ENCODE data around the gene PHPT1.
A peak's percentile ranks its signal among the peaks of the same experiment; 100 is the strongest.
"Not testable (repeated sequence)": the region's sequence is repeated elsewhere in the genome, so short reads cannot be mapped to it uniquely, and the experiment has no call there.

Gene PHPT1

DNA sequence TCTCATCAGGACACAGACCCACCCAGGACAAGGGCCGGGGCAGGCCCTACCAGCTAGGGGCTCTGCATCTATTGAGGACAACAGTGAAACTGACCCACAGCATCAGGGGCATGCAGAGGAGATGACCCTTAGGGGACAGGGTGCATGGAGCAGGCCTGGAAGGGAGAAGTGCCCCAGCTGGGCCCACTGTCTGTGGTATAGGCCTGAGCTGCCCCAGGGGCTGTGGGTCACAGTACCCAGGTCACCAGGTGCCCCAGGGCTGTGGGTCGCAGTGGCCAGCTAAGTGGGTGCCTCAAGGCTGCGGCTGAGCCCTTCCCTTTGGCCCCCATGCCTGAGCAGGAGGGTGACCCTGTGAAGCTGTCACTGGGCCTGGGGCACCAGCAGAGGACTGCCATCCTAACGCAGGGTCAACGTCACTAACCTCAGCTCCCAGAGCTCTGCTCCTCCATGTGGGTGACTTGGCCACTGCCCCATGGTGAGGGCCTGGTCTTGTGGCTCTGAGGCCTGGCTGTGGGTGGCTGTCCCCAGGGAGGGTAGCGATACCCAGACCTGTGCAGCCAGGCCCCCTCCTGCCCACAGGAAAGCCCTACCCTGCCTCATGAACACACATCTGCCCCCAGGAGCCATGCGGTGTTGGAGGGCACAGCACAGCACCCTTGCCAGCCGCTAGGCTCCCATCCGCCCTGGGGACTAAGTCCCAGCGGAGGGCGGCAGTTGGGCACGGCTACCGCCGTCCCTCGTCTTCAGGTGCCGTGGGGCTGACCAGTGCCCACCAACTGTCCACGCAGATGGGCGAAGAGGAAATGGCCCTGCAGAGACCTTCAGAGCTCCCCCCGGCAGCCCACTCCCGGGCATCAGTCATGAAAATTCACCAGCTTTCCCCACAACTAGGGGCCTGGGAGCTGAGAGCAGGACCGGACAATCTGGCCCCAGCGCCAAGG is 12.0 kb downstream of the PHPT1 start:
- no peak for DNase-seq (ENCODE audit: low read depth)

DNA sequence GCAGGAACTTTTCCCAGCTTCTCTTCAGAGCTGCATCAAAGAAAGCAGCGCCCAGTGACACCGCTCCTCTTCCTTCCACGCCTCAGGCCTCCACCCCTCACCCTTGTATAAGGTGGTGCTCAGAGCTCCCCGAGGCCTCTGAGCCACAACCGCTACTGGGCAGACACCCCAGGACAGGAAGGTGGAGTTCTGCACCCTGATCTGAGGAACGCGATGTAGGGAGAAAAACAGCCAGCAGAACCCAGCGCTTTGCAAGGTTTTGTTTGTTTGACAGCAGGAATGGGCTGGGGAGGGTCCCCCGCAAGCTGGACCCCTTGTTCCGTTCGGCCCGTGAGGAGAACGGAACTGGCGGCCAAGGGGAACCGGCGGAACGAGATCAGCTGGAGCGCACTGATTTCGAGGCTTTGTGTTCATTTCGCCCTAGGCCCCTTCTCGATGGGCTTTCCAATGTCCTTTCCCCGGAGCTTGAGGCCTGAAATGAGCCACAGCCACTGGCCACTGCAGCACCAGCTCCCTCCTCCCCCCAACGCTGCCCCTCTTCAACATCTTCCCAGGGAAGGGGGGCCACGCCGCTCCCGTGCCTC is 12.8 kb downstream of the PHPT1 start:
- no peak for DNase-seq (ENCODE audit: low read depth)

DNA sequence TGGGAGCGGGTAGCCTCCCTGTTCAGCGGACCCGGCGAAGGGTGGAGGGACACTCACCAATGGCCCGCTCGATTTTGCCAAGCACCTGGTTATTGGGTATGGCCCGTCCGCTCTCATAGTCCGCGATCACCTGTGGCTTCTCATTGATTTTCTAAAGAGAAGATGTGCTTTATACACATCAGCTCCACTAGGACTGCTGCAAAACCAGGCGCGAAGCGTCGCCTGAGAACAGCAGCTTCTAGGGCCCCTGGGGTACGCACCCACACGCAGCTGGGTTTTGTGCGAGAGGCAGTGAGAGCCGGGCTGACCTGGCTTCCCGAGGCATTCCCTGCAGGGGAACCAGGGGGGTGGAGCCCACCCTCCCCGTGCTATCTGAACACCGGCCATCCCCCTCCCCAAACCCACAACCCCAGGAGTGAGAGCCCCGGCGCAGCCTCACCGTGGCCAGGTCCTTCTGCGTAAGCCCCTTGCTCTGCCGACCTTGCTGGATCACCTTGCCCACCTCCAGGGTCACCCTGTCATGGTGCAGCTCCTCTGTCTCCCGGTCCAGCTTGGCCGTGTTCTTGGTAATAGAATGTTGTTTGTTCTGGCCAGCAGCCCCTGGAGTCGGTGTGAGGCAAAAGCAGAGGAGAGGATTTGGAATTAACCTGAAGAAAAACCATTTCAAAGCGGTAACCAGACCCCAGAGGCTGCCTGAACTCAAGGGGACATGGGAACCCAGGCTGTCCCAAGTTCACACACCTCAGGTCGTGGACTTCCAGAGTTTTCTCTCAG is 13.8 kb downstream of the PHPT1 start:
- DNase-seq (ENCODE audit: low read depth): no peak

DNA sequence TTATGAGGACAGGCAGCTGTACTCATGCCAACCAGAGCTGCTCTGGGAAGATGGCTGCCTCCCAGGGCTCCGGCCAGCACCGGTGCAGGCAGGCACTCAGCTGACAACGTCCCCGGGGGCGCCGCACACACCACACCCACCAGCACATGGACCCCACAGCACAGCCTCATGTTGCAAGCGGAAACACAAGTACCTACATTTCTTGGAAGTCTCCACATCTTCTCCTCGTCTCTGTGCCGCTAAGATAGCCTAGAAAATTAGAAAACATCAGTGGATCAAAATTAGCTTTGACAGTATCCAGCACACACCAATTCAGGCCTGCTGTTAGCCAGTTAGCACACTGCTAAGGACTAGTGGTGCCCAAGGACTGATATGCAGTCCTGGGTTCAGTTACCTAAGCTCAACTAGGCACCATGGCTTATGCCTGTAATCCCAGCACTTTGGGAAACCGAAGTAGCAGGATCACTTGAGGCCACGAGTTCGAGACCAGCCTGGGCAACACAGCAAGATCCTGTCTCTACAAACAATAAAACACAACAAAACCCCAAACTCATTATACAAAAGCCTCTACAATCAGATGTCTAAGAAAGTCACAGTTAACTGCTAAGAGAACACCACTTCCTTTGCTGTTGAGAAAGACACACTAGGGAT is 14.5 kb downstream of the PHPT1 start:
- no peak for DNase-seq (ENCODE audit: low read depth)

DNA sequence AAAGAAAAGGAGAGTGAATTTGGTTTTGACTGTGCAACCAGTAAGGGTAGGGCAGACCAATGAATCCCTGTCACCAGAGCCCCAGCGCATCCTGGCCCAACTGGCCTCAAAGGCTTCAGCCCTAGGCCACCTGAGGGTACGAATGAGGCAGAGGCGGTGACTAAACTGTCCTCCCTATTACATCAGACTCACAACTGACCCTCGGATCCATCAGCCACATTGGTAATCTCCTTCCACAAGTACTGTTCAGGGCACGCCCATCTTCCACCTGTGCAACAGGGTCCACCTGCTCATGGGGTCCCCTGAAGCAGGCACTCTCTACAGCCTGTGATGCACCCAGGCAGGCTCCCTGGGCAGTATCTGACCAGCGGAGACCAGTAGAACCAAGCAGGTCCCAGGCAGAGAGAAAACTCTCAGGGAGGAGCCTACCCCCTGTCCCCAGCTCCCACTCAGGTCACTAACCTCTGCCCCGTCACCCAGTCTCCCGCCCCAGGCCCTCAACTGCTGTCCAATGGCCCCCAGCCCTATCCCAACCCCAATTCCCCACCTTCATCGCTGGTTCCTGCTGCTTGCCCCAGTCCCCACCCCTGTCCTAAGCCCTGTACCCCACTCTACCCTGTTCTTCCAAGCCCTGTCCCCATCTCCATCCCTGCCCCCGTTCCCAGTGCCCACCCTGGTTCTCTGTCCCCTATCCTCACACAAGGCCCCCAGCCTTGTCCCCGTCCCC is 16.0 kb downstream of the PHPT1 start:
- DNase-seq (ENCODE audit: low read depth): no peak

DNA sequence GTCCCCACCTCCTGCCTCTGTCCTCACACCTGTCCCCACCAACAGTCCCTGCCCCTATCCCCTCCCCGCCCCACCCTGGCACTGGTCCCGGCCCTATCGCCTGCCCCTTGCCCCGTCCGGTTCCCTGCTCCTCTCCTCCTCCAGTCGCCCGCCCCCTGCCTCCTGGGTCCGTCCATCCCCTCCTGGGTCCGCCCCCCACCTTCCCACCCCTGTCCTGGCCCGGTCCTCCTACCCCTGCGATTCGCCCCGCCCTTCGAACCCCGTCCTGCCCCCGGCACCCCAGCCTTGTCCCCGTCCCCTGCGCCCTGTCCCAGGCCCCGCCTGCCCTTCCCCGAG is 16.5 kb downstream of the PHPT1 start:
- DNase-seq (ENCODE audit: low read depth): no peak

DNA sequence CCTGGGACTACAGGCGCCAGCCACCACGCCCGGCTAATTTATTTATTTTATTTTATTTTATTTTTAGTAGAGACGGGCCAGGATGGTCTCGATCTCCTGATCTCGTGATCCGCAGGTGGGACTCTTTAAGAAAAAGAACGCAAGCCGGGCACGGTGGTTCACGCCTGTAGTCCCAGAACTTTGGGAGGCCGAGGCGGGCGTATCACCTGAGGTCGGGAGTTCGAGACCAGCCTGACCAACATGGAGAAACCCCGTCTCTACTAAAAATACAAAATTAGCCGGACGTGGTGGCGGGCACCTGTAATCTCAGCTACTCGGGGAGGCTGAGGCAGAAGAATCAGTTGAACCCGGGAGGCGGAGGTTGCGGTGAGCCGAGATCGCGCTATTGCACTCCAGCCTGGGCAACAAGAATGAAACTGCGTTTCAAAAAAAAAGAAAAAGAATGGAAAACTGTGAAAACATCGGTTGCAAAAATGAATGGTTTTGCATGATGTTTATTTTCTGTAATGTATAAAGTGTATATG is 17.8 kb downstream of the PHPT1 start:
- not testable (repeated sequence) for DNase-seq (ENCODE audit: low read depth)

DNA sequence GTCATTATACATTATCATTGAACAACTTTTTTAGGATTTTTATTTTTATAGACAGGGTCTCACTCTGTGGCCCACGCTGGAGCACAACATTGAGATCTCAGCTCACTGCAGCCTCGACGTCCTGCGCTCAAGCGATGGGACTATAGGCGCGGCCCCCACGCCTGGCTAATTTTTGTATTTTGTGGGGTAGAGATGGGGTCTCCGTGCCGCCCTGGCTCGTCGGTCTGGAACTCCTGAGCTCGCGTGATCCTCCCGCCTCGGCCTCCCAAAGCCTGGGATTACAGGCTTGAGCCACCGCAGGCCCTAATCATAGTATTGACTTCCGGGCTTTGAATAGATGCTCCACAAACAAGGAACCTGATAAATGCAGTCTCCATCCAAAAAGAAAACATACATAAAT is 18.3 kb downstream of the PHPT1 start:
- no peak for DNase-seq (ENCODE audit: low read depth)

DNA sequence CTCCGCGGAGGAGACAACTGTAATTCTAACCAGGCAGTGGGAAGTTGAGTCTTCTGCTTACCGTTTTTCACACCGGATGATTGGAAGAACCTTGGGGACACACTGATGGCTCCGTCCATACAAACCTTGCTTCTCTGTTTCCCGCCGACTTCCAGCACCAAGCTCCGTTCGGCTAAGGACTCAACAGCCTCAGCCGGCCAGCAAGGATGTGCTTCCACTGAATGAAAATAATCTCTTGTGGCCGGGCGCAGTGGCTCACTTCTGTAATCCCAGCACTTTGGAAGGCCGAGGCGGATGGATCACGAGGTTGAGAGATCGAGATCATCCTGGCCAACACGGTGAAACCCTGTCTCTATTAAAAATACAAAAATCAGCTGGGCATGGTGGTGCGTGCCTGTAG is 18.7 kb downstream of the PHPT1 start:
- no peak for DNase-seq (ENCODE audit: low read depth)

DNA sequence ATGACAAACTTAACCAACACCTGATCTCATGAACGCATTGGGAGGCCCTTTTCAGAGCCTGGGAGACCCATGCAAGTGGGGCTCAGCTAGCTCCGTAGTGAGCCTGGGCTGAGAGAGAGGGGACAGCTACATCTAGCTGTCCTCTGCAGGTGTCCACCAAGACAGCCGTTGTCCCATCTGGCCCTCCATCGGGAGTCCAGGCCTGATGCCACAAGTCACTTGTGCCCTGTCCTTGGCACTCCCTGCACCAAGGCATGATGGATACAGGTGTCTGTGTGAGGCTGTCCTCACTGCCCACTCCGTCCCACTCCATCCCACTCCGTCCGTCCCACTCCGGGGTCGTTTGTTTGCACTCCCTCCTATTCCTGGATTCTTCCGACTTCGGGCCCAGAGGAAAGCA is 19.4 kb downstream of the PHPT1 start:
- DNase-seq (ENCODE audit: low read depth): no peak

DNA sequence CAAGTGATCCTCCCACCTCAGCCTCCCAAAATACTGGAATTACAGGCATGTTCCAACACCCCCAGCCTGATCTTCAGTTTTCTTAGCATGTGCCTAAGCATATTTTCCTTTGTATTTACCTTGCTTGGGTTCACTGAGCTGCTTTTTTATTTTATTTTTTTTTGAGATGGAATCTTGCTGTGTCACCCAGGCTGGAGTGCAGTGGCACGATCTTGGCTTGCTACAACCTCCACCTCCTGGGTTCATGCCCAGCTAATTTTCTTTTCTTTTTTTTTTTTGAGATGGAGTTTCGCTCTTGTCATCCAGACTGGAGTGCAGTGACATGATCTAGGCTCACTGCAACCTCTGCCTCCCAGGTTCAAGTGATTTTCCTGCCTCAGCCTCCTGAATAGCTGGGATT is 20.4 kb downstream of the PHPT1 start:
- DNase-seq (ENCODE audit: low read depth): not testable (repeated sequence)

DNA sequence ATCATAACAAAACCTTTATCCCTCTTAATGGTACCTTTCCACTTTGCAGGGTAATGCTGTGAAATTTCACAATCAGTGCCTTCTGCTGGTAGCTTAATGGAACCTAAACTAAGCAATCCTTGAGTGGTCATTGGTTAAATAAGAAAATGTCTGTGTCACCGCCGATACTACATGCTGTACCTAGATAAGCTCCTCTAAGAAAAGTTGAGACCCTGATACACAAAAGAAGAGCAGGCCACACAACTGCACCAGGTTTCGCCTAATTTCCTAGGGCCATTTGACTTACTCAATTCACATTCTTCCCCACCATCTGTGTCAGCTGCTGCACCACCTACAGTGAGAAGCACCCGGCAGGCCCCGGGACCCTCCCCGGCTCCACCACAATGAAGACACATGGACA is 25.9 kb downstream of the PHPT1 start:
- no peak for DNase-seq (ENCODE audit: low read depth)

DNA sequence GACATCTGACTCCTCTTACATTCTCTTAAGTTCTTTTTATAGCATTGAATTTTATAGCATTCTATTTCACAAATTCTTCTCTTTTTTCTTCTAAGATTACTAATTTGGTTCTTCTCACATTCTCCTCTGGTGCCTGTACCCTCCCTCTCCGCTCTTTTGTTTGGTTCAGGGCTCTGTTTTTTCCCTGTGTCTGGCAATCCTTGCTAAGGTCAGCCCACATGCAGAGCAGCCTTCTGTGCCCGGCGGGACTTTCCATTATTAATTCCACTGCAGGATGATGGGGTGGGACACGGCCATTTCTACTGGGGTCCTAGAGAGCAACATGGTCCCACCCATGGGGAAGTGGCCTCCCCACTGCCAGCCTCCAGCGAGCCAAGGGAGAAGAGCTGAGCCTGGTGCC is 27.3 kb downstream of the PHPT1 start:
- no peak for DNase-seq (ENCODE audit: low read depth)

DNA sequence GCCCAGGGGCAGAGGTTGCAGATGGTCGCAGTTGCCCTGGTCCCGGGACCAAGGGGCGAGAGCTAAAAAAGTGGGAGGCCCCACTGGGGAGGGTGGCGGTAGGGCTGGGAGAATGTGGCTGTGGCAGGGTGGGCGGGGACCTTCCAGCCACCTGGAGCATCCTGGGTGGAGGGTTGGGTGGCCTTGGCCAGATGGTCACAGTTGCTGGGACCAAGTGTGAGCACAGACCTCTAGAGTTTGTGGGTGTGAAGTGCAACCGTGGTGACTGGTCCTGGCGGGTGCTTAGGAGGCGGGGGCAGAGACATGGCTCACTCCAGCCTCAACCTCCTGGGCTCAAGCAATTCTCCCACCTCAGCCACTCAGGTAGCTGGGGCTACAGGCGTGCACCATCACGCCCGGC is 31.4 kb downstream of the PHPT1 start:
- DNase-seq (ENCODE audit: low read depth): no peak

DNA sequence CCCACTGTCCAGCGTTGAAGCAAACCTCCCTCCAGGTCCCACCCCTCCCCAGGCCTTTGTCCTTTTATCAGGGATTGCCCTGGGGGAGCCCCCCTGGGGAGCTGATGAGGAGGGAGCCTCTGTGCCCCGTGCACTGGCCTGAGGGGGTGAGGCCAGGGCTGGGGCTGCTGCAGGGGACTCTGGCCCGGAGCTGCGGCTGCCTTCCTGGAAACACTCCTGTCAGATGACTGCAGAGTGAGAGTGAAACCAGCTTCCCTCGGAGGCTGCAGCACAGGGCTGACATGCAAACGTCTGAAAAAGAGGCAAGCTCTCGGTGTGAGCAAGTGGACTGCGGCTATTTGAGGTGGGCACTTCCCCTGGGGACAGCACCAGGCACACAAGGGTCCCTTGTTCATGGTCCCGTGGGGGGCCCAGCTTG is 32.5 kb downstream of the PHPT1 start:
- no peak for DNase-seq (ENCODE audit: low read depth)

DNA sequence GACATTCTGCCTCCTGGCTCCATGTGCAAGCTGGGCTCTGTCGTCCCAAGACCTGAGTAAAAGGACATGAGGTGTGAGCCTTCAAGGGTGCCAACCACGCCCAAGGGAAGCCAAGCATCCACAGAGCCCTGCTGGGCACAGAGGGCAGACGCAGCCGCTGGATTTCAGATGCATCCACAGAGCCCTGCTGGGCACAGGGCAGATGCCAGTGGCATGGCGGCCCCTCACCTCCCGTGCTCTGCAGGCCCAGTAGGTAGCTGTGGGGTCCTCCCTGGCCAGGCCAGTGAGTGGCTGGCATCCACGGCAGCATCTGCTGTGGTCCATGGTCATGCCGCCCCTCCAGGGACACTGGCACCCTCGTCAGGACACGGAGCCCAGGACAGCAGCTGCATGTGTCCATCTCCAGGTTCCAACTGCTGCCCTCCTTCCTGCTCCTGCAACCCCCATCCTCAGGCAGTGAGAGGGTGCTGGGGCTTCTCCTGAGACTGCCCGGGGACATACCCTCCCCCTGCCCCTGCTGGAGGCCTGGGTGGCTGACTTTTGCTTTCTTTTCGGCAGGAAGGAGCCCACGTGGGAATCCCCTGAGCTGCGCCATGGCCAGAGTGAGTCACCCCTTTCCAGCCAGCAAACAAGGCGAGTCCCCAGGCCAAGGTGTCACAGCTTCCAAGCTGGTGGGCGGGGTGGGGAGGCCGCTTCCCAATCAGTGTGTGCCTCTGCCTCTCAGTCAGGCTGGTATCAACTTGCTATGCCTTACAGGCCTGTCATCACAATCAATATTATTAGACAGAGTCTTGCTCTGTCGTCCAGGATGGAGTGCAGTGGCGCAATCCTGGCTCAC is 33.1 kb downstream of the PHPT1 start:
- peak; percentile 42 for DNase-seq (ENCODE audit: low read depth)

DNA sequence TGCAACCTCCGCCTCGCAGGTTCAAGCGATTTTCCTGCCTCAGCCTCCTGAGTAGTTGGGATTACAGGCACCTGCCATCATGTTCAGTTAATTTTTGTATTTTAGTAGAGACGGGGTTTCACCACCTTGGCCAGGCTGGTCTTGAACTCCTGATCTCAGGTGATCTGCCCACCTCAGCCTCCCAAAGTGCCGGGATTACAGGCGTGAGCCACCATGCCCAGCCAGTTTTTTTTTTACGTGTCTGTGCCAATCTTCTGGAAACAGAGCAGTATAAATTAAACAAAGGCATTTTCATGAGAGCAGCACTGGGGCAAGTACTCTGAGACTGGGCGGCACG is 33.7 kb downstream of the PHPT1 start:
- DNase-seq (ENCODE audit: low read depth): not testable (repeated sequence)

DNA sequence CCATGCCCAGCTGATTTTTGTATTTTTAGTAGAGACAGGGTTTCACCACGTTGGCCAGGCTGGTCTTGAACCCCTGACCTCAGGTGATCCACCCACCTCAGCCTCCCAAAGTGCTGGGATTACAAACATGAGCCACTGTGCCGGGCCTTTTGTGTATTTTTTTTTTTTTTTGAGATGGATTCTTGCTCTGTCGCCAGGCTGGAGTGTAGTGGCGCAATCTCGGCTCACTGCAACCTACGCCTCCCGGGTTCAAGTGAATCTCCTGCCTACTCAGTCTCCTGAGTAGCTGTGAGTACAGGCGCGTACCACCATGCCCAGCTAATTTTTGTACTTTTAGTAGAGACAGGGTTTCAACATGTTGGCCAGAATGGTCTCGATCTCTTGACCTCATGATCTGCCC is 34.5 kb downstream of the PHPT1 start:
- DNase-seq (ENCODE audit: low read depth): not testable (repeated sequence)

DNA sequence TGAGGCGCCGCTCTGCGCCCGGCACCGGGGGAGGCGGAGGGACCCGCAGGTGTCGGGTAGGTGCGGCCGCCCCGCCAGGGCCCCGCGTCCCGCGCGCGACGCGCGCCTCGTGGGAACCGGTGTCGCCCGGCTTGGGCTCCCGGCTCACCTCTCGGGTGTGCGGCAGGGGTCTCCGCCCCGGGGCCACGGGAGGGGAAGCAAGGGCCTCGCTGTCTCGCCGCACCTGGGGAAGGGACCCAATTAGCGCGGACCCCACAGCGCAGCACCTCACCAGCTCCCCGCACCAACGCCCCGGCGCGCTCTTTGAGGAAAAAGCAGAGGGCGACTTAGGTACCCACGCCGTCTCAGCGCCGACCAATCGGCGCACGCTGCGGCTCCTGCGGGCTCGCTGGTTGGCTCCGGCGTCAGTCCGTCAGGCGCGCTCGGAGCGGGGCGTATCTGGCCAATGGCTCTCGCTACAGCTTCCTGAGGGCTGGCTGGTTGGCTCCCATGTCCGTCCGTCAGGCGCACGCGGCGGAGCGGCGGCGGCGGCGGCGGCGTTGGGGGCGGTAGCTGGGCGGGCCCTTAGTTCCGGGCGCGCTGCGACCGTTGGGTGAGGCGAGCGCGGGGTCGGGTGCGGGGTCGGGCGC is 36.9 kb downstream of the PHPT1 start, which contains the start of gene TRAF2:
Gene TRAF2, plus strand, starts transcription at position 567 of the 629 bp plus-strand sequence. CDS start 12,225 bp downstream, outside the sequence.
- DNase-seq (ENCODE audit: low read depth): peak; percentile 97
